Thyroid gland (tissue), 4 donors: Measurements from ENCODE around the gene MLH3.

Source experiments
- POLR2A ChIP-seq, 2 donors: fragments of 450-650 bp; IDR thresholded peaks; one replicate each; pipeline ENCODE4 v1.6.1; 2017; ENCODE audit warnings: antibody characterized with exemption in 2 of 2, mild to moderate bottlenecking in 2 of 2, moderate library complexity in 1 of 2
- TF ChIP-seq, protein P1 (sequence below), 6 experiments: fragments of 200-600 bp in 3 of 6; fragments of 450-650 bp in 3 of 6; sonication (generic) in 3 of 6; IDR thresholded peaks; one replicate each; pipeline ENCODE4 v1.5.1; 2016 to 2019; ENCODE audit warnings: antibody characterized with exemption in 6 of 6, mild to moderate bottlenecking in 2 of 6, inconsistent platforms in 1 of 6, moderate library complexity in 1 of 6

DNA sequence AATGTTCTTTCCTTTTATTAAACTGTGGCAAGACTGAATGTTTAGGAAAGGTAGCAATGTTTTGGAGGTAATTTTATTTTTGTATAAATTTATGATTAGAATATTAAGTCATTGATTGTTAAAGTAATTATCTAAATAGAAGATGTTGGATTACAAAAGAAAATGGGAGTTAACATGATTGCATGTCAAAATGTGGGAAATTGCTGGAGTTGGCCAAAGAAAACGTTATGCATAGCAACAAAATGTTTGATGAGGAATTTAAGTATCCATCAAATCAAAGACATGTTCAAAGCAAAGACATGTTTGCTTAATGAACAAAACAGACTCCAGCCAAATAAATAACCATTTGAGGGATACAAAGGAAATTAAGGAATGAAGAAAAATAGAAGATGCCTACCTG is 3.2 kb upstream of the MLH3 start:
- TF ChIP-seq POLR2A (IDR thresholded peaks at IDR 0.05) = no peak
- TF ChIP-seq, protein P1, sequence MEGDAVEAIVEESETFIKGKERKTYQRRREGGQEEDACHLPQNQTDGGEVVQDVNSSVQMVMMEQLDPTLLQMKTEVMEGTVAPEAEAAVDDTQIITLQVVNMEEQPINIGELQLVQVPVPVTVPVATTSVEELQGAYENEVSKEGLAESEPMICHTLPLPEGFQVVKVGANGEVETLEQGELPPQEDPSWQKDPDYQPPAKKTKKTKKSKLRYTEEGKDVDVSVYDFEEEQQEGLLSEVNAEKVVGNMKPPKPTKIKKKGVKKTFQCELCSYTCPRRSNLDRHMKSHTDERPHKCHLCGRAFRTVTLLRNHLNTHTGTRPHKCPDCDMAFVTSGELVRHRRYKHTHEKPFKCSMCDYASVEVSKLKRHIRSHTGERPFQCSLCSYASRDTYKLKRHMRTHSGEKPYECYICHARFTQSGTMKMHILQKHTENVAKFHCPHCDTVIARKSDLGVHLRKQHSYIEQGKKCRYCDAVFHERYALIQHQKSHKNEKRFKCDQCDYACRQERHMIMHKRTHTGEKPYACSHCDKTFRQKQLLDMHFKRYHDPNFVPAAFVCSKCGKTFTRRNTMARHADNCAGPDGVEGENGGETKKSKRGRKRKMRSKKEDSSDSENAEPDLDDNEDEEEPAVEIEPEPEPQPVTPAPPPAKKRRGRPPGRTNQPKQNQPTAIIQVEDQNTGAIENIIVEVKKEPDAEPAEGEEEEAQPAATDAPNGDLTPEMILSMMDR (IDR thresholded peaks at IDR 0.05) = no peak
